NCI-H2227 (cell line): ENCODE data around the gene NOTCH3.

Source experiments
- DNase-seq: peaks from one replicate; lab custom pipeline; 2025; ENCODE audit not compliant: unreplicated experiment; lab: John Stamatoyannopoulos, UW

Gene NOTCH3

GRCh38 chr19:15197275-15197941 is 3.4 kb downstream of the NOTCH3 start:
- DNase-seq: no peak

- no peak for DNase-seq
Observed at GRCh38 chr19:15196360-15197005, 4.3 kb downstream of the NOTCH3 start.

DNA sequence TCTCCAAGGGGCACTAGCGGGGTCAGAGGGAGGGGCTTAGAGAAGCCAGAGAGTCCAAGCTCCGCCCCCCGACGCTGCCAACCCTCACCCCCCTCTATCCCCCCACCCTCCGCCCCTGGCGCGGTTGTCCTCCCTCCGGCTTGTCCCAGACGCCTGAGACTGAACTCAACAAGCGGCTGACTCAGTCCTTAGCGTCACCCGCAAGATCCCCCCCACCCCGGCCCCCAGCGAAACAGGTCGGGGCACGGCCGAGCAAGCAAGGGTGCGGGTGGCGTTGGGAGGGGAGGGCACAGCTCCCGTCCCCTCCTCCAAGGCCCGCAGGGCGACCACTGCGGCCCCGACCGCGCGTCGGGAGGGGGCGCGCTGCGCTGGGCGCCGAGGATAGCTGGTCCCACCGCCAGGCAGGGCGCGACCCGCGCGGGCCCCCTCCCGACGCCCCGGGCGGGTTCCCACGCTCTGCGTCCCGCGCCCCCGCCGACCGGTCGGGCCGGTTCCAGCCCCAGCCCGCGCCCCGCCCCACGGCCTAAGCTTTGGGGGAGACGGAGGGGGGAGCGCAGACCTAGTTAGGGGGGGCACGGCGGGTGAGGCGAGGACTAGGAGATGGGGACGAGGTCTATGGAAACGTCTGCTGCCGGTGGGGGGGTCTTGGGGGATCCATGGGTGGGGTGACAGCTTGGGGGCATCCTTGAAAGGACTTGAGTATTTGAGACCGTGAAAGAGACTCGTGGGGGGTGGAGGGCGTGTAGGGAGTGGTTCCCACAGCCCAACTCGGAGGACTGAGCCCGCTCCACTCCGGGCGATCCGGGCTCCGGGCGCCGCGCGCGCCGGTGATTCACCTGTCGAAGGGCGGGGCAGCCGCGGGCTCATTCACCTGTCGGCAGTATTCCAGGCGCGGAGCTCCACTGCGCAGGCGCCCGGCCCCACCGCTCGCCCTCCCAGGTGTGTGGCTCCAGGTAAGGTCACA is 5.1 kb downstream of the NOTCH3 start:
- peak; percentile 60 for DNase-seq

DNA sequence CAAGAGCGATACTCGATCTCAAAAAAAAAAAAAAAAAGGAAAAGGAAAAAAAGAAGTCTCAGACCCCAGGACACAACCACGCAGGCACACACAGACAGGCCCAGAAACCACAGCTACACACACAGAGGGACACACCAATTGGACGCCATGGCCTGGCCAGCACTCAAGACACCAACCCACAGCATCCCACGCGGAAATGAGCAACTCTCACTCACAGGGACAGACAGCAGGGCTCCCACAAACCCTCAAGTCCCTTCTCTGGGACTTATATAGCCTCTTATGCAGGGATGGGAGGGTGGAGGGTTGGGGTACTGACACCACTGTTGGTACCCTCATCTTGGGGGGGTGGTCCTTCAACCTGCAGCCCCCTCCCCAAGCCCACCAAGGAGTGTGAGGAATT is 5.9 kb downstream of the NOTCH3 start:
- no peak for DNase-seq

GRCh38 chr19:15191982-15192381 is 8.8 kb downstream of the NOTCH3 start:
- DNase-seq: no peak

GRCh38 chr19:15191514-15191913 is 9.3 kb downstream of the NOTCH3 start:
- no peak for DNase-seq

DNA sequence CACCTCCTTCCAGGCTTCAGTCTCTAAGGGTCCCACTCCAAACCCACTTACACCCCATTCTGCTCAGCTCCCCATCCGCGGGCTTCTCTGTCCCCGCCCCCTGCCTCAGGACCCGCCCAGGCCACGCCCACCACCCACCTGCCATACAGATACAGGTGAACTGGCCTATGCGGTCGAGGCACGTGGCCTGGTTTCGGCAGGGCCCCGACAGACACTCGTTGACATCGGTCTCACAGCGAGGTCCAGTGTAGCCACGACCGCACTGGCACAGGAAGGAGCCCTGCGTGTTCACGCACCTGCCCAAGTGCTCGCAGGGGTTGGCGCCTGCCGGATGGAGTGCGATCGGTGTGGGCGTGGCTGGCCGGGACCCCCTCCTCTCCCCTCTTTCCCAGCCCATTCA is 11.9 kb downstream of the NOTCH3 start:
- DNase-seq: no peak

DNA sequence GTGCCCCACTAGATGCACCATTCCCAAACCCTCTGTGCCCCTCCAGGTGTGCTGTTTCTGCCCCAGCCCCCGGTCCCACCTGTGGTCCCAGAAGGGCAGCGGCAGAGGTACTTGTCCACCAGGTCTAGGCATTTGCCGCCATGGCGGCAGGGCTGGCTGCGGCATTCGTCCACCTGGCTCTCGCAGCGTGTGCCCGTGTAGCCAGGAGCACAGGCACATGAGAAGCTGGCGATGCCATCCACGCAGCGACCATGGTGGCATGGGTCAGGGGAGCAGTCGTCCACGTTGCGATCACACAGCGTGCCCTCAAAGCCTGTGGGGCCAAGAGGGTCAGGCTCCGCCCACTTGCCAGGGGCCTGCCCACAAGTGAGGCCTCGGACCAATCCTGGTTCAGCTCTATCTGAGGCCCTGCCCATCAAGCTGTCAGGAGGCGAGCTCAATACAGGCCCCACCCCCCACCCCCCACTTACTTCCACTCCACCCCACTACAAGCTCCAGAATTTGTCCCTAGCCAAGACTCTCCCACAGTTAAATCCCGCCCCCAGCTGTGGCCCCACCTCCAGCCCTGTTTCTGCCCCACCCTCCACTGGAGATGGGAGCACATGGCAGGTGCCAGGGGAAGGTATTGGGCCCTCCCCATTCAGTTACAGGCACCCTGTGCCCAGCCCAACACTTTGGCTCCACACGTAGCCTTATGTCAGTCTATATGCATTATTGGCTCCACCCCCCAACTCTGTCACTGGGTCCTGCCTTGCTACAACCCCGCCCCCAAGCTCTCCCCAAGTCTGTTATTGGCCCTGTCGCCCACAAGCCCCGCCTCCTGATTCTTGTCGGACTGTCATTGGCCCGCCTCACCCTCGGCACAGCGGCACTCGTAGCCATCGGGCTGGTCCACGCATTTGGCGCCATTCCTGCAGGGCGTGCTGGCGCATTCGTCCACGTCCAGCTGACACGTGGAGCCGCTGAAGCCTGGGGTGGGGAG is 13.5 kb downstream of the NOTCH3 start:
- no peak for DNase-seq

- DNase-seq: no peak
Observed at GRCh38 chr19:15185188-15185587, 15.6 kb downstream of the NOTCH3 start.

DNA sequence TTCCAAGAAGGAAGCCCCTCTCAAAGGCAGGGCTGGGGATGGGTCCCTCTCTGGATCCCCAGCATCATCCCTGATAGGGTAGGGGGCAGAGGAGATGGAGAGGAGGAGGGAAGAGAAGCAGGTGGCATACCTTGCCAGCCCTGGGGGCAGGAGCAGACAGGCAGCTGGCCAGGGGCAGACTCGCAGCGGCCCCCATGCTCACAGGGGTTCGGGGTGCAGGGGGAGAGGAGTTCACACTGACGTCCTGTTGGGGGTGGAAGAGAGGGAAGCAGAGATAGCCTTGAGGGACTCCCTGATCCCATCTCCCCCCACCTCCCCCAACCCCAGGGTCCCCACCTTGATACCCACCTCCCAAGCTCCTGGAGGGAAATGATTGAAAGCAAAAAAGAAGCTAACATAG is 16.0 kb downstream of the NOTCH3 start:
- no peak for DNase-seq

DNA sequence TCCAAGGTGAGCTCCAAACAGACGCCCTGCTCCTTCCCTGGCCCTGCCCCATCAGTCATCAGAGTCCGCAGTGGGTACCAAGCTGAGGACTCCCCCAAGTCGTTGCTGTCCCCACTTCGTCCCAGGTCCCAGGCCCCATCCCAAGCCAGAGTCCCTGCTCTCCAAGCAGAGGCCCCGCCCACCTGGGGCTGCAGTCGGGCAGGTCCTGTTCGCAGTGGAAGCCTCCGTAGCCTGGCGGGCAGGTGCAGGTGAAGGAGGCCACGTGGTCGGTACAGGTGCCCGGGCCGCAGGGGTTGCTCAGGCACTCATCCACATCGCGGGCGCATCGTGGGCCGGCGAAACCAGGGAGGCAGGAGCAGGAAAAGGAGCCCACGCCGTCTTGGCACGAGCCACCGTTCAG is 19.4 kb downstream of the NOTCH3 start:
- DNase-seq: no peak

- peak; percentile 73 for DNase-seq
Observed at GRCh38 chr19:15180451-15181390, 20.1 kb downstream of the NOTCH3 start.

DNA sequence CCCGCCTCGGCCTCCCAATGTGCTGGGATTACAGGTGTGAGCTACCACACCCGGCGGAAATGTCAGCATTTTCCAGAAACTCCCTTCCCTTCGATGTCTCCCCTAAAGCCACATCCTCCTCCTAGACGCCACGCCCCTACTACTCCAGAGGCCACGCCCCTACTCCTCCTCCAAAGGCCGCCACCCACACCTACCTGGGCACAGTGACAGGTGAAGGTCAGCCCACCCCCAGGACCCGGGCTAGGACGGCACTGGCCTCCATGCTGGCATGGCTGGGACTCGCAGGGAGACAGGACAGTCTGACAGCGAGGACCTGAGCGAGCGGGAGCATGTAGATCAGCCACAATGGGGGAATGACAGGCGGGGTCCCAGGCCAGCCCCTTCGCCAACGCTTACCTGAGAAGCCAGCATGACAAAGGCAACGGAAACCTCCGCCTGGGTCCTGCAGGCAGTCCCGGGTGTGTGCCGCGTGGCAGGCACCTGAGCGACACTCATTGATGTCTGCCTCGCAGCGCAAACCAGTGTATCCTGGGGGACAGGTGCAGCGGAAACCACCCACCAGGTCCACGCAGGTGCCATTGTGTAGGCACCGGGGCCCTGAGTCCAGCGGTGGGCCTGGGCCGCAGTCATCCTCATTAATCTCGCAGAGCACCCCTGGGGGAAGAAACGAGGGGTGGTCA is 22.0 kb downstream of the NOTCH3 start:
- DNase-seq: no peak

- peak; percentile 86 for DNase-seq
Observed at GRCh38 chr19:15177269-15178116, 23.3 kb downstream of the NOTCH3 start.

DNA sequence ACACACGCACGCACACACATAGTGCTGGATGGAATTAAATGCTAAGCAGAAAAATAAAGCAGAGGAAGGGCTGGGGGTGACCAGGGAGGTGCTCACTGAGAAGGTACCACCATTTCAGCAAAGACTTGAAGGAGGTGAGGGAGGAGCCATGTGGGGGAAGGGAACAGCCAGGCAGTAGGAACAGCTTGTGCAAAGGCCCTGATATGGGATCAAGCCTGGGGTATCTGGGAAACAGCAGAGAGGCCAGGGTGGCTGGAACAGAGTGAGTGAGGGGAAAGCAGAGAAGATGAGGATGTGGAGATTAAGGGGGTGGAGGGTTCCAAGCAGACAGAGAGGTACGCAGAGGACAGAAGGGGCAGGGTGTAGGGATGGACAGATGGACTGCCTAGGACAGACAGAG is 25.2 kb downstream of the NOTCH3 start:
- no peak for DNase-seq

DNA sequence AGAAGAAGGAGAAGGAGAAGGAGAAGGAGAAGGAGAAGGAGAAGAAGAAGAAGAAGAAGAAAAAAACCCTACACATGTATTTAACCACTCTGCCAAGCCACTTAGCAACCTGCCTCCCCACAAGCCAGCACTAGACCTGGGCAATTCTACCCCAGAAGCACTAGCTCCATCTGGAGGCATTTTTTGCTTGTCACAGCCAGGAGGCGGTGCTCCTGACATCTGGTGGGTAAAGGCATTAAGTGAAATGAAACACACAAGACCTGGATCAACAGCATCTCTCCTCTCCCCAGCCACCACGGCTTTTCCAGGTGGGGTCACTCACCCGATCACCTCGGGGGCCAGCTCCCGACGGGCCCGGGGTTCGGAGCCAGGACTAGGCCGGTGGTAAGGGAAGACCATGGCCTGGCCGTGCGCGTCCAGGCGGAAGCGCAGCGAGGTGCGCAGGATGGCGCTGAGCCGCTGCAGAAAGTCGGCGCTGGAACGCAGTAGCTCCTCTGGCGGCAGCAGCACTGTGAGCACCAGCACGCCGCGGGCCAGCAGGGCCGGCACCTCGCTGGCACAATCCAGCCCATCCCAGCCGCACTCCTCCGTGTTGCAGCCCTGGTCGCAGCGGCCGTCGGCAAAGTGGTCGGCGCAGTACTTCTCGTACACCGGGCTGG is 26.9 kb downstream of the NOTCH3 start:
- no peak for DNase-seq

DNA sequence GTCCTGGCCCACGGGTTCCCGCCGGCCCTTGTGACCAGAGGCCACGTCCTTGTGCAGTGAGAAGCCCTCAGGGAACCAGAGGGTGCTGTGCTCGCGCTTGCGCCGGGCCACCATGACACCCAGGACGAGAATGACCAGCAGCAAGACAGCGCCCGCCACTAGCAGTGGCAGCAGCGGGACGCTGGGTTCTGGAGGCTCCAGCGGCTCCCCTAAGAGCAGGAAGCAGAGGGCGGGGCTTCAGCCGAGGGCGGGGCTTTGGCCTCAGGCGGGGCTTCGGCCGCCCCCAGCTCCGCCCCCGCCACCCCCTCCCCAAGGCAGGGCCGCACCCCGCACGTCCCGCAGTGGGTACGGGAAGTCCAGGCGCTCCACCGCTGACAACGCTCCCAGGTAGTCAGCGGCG is 30.4 kb downstream of the NOTCH3 start:
- DNase-seq: no peak
